Measurements from ENCODE around the gene ANO1.
A peak's percentile ranks its signal among the peaks of the same experiment; 100 is the strongest.

Gene ANO1

DNA sequence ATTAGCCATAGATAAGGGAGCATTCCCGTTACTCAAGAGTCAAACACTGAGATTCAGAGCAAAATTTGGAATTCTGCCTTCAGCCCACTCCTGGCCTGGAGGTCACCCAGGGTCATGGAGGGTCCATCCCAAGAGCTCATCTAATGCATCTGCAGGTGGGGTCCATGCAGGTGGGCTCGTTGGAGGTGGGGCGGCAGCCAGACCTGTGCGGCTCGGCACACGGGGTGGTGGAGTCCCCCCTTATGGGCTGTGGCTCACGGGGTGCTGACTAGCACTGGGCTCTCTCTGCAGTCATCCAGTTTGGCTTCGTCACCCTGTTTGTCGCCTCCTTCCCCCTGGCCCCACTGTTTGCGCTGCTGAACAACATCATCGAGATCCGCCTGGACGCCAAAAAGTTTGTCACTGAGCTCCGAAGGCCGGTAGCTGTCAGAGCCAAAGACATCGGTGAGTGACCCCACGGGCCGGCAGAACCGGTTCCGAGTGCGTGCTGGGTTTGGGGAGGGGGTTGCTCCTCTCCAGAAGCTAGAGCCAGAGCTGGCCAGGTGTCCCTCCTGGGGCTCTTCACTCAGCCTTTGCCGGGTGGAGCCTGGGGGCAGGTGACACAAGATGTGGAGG, 92.6 kb downstream of the ANO1 start:
- DNase-seq, result no peak

DNA sequence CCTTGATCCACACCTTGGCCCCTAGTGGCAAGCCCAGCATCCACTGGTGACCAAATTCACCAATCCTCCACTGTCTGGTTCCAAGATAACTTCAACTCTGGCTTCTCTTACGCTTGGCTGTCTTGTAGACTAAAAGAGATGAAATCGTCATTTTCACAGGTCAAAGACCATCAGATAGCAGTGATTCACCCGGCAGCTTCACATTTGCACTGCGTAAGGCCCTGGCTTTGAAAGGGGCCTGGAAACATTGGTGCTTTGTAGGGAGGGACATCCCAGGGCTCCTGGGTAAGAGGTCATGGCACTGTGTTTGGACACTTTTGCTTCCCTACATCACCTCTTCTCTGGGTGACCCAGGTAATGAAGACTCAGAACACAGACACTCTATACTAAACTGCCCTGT, 94.9 kb downstream of the ANO1 start:
- no peak for DNase-seq

DNA sequence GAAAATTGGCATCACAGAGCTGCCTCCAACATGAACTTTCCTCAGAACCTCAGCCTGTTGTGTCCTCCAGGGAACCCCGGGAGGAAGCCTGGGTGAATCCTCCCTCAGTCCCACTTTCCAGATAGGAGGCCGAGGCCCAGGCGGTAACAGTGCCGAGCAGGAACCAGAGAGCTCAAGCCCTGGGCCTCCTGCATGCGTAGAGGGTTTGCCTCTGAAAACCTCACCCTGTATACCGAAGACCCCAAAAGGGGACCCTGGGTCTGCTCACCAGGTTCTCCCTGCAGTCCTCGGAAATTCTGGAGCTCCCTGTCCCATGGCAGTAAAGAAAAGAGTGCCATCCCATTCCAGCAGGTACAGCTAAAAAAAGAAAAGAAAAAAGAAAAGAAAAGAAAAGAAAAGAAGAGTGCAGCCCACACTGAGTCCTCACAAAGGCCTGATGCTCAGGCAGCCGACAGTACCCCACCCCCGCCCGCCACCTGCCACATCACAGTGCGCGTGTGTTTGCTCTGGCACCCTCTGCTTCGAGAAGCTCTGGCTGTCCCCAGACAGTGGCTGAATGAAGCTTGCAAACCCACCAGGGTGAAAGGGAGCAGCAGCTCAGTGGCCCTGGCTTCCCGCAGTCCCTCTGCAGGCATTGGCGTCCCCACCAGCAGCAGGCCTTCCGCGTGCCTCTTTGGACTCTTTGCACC, 96.6 kb downstream of the ANO1 start:
- no peak for DNase-seq

DNA sequence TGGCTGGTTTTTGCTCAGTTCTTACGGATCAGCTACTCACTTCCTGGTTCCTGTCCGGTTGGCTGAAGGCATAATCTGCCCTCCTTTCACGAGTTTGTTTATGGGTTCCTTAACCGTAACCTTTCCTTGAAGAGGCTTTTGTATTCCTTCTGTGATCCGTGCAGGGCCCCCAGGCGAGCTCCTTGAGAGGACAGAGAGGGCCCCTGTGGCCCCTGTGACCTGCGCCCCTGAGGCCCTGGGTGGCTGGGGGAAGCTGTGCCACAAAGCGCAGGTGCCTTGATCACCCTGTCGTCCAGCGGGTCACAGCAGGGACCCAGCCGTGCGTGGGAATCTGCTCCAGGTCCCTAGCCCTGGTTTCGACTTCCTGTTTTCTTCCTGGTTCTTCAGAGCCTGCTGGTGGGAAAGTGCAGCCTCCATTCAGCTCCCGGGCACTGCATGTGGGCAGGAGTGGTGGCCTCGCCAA, 97.2 kb downstream of the ANO1 start:
- DNase-seq, result no peak

DNA sequence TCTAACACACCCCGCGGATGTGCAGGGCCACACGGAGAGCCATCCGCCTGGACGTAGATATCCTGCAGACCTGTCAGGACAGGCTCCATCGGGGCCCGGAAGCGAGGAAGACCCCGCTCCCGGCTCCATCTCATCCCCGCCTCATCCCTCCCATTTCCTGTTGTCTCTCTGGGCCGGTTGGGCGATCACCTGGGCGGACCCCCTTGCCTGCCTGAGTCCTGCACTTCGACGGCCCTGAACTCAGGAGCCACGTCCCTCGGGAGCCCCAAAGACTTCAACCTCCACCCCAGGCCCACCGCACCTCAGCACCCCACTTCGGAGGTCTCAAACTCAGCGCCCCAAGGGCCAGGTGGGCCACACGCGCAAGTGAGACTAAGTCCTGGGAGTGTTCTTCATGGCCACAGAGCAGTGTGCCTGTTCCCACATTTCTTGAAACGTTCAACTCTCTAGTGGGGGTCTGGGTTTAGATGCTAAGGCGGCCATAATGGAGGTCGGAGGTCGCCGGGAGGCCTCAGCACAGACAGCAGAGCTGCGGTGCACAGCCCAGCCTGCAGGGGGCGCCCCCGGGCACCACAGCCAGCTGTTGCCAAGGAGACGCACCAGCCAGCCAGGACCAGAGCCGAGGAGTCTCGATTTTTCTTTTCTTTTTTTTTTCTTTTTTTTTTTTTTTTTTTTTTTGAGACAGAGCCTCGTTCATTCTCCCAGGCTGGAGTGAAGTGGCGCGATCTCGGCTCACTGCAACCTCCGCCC, 99.0 kb downstream of the ANO1 start:
- DNase-seq, result peak; percentile 7 to 42

DNA sequence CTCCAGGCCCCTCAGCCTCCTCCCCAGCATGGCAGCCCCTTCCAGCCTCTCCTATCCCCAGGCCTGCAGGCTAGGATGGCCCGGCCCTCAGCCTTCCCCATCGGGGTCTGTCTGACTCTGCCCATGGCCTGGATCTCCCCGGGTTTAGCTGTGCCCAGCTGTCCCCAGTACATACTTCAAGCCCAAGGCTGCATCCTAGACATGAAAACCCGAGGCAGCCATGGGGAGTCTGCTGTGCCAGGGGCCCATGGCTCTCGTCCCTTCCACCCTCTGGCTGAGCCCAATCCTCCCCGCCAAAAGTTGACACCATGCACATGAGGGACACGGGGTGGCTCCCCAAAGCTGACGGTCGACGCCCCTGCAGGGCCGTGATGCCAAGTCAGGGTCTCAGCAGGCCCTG, 102.8 kb downstream of the ANO1 start:
- DNase-seq, result no peak

DNA sequence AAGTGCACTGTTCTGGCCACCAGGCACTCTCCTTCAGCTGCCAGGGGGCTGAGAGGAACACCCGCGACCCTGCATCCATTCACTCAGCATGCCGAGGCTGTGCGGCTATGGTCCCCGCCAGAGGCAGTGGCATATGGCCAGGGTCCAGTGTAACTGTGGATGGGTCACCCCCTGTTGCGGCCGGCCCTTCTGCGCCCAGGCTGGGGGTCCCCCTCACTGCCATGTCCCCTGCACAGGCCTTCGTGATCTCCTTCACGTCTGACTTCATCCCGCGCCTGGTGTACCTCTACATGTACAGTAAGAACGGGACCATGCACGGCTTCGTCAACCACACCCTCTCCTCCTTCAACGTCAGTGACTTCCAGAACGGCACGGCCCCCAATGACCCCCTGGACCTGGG, 104.1 kb downstream of the ANO1 start:
- DNase-seq, result no peak

DNA sequence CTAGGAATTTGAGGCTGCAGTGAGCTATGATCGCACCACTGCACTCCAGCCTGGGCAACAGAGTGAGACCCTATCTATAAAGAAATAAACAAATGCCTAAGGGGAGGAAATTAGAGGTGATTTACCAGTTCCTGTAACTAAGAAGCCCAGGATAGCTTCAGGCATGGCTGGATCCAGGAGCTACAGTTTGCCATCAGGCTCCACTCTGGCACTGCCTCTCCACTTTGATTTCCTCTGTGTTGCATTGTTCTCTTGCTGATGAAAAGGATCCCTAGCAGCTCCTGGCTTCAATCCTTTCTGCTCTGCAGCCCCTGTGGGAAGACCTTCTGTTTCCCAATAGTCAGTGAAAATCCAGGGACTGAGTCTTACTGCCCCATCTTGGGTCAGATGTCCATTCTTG, 104.9 kb downstream of the ANO1 start:
- DNase-seq, result no peak

DNA sequence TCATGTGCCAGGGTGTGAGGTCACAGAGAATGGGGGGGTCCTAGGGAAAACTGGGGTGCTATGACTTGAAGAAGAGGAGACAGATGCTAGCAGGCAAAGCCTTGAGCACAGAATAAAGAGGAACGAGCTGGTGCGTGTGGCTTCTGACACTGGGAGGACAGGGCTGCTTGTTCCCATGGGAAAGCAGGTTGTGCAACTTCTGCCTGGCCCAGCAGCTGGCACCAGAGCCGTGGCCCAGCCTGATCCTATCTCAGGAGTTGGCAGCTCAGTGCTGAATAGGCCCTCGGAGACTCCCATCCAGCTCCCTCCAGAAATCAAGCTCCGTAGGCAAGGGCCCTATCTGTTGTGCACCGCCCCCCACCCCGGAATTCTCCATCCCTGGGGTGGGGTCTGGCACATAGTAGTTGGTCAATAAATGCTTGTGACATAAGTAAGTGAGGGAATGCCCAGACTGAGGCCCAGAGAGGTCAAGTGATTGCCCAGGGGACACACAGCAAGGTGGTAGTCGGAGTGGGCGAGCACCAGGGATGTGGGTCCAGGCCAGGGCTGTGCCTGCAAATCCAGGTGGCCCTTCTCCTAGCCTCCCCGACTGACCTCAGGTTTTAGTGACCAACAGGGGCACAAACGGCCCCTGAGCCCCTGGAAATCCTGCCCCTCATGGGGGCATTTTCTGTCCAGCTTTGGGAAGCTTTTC, 105.5 kb downstream of the ANO1 start:
- DNase-seq, result no peak

DNA sequence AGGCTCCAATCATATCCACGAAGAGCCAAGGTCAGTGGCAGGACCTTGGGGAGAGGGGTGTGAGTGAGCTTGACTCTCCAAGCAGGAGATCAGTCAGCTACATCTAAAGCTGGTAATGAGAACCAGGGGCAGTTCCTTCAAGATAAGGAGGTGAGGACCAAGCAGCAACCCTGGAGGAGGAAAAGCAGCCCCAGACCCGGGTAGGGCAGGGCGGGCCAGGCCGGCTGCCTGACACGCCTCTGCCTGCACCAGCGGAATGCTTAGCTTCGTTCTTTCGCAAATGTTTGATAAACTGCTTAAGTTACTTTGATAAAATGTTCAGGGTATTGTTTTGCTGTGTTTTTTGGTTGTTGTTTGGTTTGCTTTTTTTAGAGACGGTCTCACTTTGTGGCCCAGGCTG, 106.3 kb downstream of the ANO1 start:
- no peak for DNase-seq

DNA sequence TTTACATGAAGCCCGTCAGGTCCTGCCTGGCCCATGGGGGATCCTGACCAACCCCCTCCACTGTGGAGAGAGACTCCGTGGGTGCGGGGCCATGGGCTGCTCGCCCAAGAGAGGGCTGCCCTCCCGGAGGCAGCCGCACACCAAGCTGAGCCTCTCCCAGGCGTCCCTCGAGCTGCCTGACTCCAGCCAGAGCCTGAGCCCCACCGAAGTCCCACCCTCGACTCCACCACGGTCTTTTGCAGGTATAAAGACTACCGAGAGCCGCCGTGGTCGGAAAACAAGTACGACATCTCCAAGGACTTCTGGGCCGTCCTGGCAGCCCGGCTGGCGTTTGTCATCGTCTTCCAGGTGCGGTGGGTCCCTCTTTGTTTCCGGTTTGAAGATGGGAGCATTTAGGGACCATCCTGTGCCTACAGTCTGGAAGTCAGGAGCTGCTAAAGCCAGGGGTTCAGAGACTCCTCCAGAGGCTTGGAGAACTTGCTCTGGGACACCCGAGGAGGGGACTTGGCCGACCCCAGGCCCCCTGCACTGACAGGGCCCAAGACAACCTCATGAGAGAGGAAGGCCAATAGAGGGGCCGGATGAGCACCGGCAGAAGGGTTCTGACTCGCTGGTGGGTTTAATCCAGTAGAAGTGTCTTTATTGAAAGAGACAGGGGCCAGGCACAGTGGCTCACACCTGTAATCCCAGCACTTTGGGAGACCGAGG, 107.4 kb downstream of the ANO1 start:
- no peak for DNase-seq

DNA sequence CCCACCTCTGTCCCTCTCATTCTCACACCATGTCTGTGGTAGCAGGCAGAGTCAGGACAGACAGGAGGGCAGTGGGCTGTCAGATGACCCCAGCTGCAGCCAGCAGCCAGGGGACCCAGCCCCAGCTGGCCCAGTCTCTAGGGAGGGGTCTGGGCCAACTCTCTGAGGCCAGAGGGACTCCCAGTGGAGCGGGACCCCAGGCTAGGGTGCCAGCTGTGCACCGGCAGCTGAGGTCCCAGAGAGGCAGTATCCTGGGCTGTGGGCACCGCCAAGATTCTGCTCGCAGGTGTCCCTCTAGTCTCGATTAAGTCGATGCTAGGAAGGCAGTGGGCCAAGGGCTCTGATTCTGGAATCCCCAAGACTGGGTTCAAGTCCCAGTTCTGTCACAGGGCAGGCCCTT, 108.3 kb downstream of the ANO1 start:
- DNase-seq, result no peak

DNA sequence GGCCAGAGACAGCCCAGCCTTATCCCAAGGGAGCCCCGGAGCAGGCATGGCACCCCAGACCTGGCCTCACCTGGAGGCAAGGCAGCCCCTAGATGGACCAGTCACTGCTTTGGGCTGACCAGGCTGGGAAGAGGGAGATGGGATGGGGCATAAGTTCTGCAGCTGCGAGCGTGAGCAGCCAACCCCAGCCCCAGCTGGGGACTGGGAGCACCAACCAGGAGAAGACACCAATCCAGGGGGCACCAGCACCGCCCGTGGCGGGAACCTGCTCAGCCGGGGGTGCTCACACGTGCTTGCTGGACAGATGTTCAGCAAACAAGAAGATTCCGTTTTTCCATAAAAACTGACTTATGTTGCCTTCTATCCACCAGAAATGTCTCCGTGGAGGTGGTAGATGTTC, 108.8 kb downstream of the ANO1 start:
- no peak for DNase-seq

DNA sequence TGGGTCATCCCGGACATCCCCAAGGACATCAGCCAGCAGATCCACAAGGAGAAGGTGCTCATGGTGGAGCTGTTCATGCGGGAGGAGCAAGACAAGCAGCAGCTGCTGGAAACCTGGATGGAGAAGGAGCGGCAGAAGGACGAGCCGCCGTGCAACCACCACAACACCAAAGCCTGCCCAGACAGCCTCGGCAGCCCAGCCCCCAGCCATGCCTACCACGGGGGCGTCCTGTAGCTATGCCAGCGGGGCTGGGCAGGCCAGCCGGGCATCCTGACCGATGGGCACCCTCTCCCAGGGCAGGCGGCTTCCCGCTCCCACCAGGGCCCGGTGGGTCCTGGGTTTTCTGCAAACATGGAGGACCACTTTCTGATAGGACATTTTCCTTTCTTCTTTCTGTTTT, 109.7 kb downstream of the ANO1 start:
- DNase-seq, result no peak

DNA sequence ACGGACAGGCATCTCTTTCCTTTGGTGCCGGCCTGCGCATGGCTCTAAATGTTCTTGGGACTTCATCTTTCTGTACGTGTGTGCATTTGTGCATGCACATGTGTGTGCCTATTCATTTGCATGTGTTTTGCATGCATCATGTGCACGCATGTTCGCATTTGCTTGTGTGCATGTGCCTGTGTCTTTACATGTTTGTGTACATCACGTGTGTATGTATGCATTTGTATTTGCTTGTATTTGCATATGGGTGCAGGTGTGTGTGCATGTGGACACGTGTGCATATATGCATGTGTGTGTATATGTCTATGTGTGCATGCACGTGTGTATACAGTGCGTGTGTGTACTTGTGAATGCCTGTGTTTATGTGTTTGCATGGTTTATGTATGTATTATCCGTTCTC, 111.5 kb downstream of the ANO1 start:
- DNase-seq, result no peak

DNA sequence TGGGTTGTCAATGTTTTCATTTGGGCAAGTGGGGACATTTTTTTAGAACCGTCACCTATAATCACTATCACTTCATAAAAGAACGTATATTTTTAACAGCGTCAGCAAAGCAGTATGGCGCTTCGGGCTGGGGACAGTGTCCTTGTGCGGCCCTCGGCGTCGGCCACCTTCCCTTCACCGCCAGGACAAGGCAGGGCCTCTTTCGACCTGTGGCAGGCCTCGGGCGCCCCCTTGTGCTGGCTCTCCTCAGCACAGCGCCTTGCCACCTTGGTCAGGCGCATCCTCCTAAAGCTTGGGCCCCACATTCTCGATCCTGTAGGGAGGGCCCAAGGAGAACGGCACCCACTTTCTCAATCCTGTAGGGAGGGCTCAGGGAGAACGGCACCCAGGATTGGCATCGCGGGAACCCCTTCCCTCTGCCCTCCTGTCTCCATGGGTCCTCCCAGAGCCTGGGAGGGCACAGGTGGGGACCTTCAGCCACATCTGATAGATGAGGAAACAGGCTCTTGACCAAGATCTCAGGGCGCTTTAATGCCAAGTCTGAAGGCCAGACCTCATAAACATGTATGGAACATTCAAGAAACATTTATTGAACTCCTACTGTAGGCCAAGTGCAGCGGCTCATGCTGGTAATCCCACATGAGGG, 113.5 kb downstream of the ANO1 start:
- peak; percentile 34 to 45 for DNase-seq

DNA sequence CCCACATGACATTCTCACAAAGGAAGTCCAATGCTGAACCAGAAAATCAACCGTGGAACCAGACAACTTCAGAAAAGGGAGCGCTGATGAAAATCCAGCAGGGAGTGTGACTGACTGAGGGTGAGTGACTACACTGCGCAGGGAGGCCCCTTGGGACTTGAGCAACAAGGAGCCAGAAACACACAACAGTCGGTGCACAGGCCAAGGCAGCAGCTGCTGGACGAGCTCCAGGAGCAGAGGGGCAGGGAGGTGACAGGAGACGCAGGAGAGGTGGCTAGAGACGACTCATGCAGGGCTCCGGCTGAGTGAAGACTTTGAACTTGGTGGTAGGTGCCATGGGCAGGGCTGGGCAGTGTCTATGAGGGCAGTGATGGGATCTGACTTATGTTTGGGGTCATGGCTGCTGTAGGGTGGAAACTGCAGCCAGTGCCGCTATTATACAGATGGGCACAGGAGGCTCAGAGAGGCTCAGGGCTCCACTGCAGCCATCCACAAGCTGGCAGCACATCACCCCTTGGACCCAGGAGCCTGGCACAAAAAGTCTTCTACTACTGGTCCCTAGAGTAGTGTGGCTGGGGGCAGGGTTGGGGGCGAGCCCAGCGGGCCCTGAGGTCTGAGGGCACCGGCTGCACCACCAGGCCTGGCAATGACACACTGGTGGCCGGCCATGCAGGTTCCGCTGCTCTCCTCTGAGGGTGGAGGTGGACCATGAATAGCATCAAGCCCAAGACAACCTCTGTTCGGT, 114.7 kb downstream of the ANO1 start:
- DNase-seq, result no peak

DNA sequence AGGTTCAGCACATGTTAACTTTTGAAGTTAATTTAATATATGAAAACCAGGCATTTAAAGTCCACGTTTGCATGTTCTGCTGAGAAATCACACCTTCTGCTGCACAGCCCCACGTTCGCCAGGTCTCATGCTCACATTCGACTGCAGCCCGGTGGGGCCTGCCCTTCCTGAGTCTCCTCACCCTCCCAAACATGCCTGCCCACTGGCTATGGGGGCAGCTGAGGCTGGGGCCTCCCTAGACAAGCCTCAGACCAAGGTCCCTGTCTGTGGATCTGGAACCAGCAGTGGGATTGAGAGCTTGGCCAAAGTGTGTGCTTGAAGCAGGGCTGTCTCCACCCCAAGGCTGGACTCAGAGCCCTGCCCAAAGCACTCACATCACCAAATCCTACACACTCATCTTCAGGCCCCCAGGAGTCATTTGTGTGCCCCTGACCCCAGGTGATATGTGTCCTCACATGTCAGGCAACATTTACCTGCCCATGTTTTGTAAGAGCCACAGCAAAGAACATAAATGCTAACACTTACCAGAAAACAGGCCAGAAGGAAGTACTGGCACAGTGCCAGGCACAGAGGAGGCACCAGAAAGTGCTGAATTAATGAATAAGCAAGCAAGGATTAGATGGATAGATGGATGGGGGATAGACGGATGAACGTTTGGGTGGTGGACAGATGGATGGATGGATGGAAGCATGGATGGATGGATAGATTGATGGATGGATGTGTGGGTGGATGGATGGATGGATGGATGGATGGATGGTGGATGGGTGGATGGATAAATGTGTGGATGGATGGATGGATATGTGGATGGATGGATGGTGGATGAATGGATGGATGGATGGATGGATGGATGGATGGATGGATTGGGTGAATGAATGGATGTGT, 115.5 kb downstream of the ANO1 start:
- DNase-seq, result no peak

DNA sequence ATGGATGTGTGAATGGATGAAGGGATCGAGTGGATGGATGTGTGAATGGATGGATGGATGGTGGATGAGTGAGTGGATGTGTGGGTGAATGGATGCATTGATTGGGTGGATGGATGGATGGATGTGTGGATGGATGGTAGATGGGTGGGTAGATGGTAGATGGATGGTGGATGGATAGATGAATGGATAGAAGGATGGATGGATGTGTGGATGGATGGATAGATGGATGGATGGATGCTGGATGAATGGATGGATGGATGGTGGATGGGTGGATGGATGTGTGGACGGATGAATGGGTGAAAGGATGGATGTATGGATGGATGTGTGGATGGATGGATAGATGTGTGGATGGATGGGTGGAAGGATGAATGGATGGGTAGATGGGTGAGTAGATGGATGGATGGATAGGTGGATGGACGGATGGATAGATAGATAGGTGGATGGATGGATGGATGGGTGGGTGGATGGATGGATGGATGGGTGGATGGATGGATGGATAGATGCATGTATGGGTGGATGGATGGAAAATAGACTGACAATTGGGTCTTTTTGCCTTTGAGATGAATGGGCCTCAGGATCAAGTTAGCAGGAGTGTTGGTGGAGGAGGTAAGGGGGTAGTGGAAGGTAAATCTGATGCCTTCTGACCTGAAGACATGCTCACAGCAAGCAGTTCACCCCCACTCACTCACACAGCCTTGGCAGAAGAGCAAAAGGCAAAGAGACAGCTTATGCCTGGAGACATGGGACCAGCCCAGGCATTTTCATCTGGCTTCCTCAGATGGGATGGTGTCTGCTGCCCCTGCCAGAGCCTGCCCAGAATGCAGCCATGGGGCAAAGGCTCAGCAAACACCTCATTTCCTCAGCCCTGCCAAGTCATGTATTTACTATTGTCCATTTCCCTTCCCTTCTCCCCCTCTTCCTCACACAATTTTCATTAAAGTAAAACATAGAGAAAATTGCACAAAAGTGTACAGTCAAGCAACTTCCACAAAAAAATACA, 117.0 kb downstream of the ANO1 start:
- DNase-seq, result no peak
